H1 (cell line): ENCODE measurements around the gene CASR.

ENCODE experiments used
- BACH1 ChIP-seq: IDR thresholded peaks from 2 replicates; pipeline ENCODE4 v1.6.1; 2012; ENCODE audit warnings: low read length, improper control_type of control experiment
- EP300 ChIP-seq, 2 experiments: IDR thresholded peaks; 1 replicate in 1 of 2; 2 replicates in 1 of 2; pipeline ENCODE4 v1.6.1; 2011 to 2012; ENCODE audit warnings: low read depth in 2 of 2, low read length in 2 of 2, mild to moderate bottlenecking in 2 of 2, borderline replicate concordance in 1 of 2, inconsistent platforms in 1 of 2, moderate library complexity in 1 of 2
- EZH2 ChIP-seq: fragments of 200-600 bp; sonication (generic); IDR thresholded peaks from 2 replicates; pipeline ENCODE4 v1.7.1; 2012; ENCODE audit warnings: low read depth, mild to moderate bottlenecking, moderate library complexity, low read length, inconsistent platforms; ENCODE audit not compliant: severe bottlenecking
- GABPA ChIP-seq: IDR thresholded peaks from 2 replicates; pipeline ENCODE4 v1.6.1; 2011; ENCODE audit warnings: mild to moderate bottlenecking, low read length, moderate library complexity, borderline replicate concordance; ENCODE audit not compliant: insufficient read depth
- HDAC2 ChIP-seq, 2 experiments: fragments of 300-600 bp in 1 of 2; sonication (generic) in 1 of 2; IDR thresholded peaks; 2 replicates each; pipeline ENCODE4 v1.6.1; 2011 to 2012; ENCODE audit warnings: low read depth in 2 of 2, low read length in 2 of 2, mild to moderate bottlenecking in 2 of 2, moderate library complexity in 2 of 2, borderline replicate concordance in 1 of 2, inconsistent platforms in 1 of 2
- JUND ChIP-seq: IDR thresholded peaks from 2 replicates; pipeline ENCODE4 v1.6.1; 2011; ENCODE audit warnings: mild to moderate bottlenecking, improper control_type of control experiment, low read length
- POLR2A ChIP-seq, 2 experiments: IDR thresholded peaks; 1 replicate in 1 of 2; 2 replicates in 1 of 2; pipeline ENCODE4 v1.6.1; 2011; ENCODE audit warnings: low read depth in 2 of 2, low read length in 2 of 2, mild to moderate bottlenecking in 2 of 2; ENCODE audit errors: control extremely low read depth in 1 of 2
- YY1 ChIP-seq: IDR thresholded peaks from 2 replicates; pipeline ENCODE4 v1.6.1; 2011; ENCODE audit warnings: low read depth, mild to moderate bottlenecking, low read length
- ZNF274 ChIP-seq: IDR thresholded peaks from 2 replicates; pipeline ENCODE4 v1.7.0; 2012; ENCODE audit warnings: low read length, borderline replicate concordance; ENCODE audit errors: extremely low read depth
- TF ChIP-seq, protein P1 (sequence below), 3 experiments: IDR thresholded peaks; 1 replicate in 2 of 3; 2 replicates in 1 of 3; pipeline versions ENCODE4 v1.5.1 to v1.6.1; 2011; ENCODE audit warnings: low read length in 3 of 3, mild to moderate bottlenecking in 3 of 3, inconsistent platforms in 2 of 3, low read depth in 1 of 3, moderate library complexity in 1 of 3; ENCODE audit not compliant: insufficient read depth in 1 of 3; ENCODE audit errors: control extremely low read depth in 1 of 3
- TF ChIP-seq, protein P2 (sequence below): IDR thresholded peaks from 2 replicates; pipeline ENCODE4 v1.6.1; 2012; ENCODE audit warnings: low read length, inconsistent platforms
- TF ChIP-seq, protein P3 (sequence below): IDR thresholded peaks from 2 replicates; pipeline ENCODE4 v1.6.1; 2012; ENCODE audit warnings: inconsistent platforms

DNA sequence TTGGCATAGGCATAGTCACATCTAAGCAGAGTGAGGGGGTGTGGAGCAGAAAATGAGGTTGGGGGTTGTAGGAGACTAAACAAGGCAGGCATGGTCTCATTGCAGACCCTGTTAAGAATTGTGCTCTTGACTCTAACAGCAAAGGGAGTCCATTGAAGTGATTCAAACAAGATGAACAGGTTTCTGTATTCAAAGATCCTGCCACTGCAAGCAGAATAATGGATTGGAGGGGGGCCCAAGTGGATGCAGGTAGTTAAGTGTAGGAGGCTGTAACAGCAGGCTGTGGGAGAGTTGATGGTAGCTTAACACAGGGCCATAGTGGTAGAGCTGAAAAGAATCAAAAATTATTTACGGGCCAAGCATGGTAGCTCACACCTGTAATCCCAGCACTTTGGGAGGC lies 34.4 kb downstream of the CASR start:
- TF ChIP-seq, protein P1, sequence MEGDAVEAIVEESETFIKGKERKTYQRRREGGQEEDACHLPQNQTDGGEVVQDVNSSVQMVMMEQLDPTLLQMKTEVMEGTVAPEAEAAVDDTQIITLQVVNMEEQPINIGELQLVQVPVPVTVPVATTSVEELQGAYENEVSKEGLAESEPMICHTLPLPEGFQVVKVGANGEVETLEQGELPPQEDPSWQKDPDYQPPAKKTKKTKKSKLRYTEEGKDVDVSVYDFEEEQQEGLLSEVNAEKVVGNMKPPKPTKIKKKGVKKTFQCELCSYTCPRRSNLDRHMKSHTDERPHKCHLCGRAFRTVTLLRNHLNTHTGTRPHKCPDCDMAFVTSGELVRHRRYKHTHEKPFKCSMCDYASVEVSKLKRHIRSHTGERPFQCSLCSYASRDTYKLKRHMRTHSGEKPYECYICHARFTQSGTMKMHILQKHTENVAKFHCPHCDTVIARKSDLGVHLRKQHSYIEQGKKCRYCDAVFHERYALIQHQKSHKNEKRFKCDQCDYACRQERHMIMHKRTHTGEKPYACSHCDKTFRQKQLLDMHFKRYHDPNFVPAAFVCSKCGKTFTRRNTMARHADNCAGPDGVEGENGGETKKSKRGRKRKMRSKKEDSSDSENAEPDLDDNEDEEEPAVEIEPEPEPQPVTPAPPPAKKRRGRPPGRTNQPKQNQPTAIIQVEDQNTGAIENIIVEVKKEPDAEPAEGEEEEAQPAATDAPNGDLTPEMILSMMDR (IDR thresholded peaks at IDR 0.05; ENCODE audit: control extremely low read depth in 1 of 3, insufficient read depth in 1 of 3, low read depth in 1 of 3, low read length in 3 of 3) = no peak
- TF ChIP-seq, protein P2, sequence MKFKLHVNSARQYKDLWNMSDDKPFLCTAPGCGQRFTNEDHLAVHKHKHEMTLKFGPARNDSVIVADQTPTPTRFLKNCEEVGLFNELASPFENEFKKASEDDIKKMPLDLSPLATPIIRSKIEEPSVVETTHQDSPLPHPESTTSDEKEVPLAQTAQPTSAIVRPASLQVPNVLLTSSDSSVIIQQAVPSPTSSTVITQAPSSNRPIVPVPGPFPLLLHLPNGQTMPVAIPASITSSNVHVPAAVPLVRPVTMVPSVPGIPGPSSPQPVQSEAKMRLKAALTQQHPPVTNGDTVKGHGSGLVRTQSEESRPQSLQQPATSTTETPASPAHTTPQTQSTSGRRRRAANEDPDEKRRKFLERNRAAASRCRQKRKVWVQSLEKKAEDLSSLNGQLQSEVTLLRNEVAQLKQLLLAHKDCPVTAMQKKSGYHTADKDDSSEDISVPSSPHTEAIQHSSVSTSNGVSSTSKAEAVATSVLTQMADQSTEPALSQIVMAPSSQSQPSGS = no peak
- TF ChIP-seq POLR2A (IDR thresholded peaks at IDR 0.05; ENCODE audit: control extremely low read depth in 1 of 2, low read depth in 2 of 2, low read length in 2 of 2) = no peak
- no peak for TF ChIP-seq JUND
- TF ChIP-seq YY1 = no peak
- no peak for TF ChIP-seq BACH1
- TF ChIP-seq EP300 (IDR thresholded peaks at IDR 0.05; ENCODE audit: borderline replicate concordance in 1 of 2, low read depth in 2 of 2, low read length in 2 of 2) = no peak
- TF ChIP-seq, protein P3, sequence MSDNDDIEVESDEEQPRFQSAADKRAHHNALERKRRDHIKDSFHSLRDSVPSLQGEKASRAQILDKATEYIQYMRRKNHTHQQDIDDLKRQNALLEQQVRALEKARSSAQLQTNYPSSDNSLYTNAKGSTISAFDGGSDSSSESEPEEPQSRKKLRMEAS = no peak
- TF ChIP-seq ZNF274 = no peak
- TF ChIP-seq GABPA = no peak
- TF ChIP-seq EZH2 = no peak
- TF ChIP-seq HDAC2 (IDR thresholded peaks at IDR 0.05; ENCODE audit: borderline replicate concordance in 1 of 2, low read depth in 2 of 2, low read length in 2 of 2) = no peak
